HCEC 1CT (cell line): ENCODE measurements around the gene PDLIM4.

ENCODE experiments used
- DNase-seq: peaks from one replicate; pipeline ENCODE4 v3.0.0-alpha.2; 2017

The PDLIM4 gene, protein sequence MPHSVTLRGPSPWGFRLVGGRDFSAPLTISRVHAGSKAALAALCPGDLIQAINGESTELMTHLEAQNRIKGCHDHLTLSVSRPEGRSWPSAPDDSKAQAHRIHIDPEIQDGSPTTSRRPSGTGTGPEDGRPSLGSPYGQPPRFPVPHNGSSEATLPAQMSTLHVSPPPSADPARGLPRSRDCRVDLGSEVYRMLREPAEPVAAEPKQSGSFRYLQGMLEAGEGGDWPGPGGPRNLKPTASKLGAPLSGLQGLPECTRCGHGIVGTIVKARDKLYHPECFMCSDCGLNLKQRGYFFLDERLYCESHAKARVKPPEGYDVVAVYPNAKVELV

GRCh38 chr5:132257131-132258101 is at the start of gene PDLIM4:
Gene PDLIM4, plus strand, starts transcription at chr5:132257696. Its CDS starts 39 bp downstream, at chr5:132257735.
- no peak for DNase-seq

DNA sequence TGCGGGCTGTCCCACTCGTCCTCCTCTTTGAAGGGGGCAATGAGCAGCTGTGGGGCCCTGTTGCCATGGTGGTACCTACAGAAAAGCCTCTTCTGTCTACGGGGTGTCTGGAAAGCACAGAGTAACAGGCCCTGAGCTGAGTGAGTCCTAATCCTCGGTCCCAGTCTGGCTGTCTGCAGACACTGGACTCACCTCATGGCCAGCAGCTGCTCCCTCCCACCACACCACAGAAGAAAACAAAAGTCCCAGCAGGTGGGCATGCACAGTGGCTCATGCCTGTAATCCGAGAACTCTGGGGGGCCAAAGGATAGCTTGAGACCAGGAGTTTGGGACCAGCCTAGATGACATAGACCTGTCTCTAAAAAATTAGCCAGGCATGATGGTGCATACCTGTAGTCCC is 49.7 kb upstream of the PDLIM4 start:
- no peak for DNase-seq

DNA sequence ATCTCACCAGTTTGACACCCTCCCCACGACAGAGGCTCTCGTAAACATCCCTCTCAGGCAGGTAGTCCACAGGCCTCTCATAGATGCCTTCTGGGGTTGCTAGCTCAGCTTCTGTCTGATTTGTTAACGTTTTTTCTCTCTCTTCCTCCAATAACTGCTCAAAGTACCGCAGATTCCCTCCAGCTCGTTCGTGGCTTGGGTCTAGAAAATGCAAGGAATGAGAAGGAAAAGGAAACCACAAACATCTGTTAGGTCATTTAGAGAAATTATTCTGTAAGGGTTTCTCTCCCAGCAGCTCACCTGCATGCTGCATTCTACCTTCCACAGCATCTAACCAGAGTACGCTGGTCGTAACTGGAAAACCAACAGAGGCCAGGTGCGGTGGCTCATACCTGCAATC is 48.4 kb upstream of the PDLIM4 start:
- peak; percentile 6 for DNase-seq

GRCh38 chr5:132209901-132210545 is 47.5 kb upstream of the PDLIM4 start:
- DNase-seq: no peak

GRCh38 chr5:132210944-132211343 is 46.6 kb upstream of the PDLIM4 start:
- no peak for DNase-seq

DNA sequence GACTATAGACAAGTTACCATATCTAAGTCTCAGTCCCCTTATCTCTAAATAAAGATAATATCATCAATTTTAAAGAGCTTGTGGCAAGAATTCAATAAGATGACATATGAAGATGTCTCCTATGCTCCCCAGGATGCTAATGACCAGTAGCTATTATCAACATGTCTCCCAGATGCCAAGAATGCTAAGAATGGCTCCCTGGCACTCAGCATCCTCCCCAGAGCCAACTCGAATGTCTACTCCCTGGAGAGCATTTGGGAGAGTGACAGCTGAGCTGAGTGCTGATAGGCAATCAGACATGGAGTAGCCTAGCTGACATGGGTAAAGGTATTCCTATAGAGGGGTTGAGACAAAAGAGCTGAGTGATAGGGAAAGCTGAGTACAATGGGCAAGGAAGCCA is 45.7 kb upstream of the PDLIM4 start:
- DNase-seq: no peak

DNA sequence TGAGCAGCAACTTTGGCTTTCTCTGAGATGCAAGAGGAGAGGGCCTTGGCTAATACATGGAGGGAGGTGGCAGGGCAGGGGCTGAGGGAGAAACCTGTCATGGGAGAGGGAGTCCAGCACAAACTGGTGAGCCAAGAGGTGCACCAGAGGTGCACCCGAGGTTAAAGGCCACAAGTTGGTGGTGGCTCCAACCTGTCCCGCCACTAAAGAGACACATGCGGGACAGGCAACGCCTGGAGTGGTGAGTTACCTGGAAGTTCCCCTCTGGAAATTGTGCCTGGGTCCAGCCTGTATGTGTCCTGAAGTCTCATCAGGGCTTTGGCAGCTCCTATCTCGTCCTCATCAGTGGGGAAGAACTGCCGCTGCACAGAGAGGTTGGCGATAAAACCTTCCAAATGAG is 43.8 kb upstream of the PDLIM4 start:
- no peak for DNase-seq

DNA sequence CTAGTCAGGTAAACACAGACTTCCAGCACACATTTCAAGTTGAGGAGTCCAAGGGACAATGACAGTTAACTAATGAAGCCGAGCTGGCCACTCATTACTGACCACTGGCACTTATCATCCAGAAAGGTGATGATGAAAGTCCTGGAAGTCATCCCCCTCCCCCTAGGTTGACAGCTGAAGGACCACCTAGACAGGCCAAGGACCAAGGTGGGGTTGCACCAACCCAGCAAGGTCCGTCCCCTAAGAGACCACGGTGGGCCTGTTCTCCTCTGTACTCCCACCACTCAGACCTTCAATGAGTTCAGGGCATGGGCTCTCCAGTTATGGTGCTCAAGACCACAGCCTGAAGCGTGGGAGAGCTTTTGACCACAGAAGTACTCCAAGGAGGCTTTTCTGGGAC is 43.0 kb upstream of the PDLIM4 start:
- no peak for DNase-seq

GRCh38 chr5:132215329-132215728 is 42.2 kb upstream of the PDLIM4 start:
- peak; percentile 98 for DNase-seq

DNA sequence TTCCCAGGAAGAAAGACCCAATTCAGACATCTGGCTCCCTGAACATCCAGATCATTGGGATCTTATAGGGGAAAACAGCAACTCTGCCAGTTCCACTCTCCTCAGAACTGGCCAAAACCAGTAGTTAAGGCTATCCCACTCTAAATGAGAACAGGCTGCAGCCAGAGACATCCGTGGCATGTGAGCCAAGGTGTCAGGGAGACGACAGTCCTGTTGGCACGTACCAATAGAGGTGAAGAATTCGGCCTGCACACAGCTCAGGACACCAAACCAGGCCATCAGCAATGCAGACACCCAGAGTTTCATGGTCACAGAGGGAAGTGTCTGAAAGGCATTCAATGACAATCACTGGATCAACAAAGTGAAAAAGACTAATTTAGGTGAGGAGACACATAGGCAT is 39.2 kb upstream of the PDLIM4 start:
- no peak for DNase-seq

DNA sequence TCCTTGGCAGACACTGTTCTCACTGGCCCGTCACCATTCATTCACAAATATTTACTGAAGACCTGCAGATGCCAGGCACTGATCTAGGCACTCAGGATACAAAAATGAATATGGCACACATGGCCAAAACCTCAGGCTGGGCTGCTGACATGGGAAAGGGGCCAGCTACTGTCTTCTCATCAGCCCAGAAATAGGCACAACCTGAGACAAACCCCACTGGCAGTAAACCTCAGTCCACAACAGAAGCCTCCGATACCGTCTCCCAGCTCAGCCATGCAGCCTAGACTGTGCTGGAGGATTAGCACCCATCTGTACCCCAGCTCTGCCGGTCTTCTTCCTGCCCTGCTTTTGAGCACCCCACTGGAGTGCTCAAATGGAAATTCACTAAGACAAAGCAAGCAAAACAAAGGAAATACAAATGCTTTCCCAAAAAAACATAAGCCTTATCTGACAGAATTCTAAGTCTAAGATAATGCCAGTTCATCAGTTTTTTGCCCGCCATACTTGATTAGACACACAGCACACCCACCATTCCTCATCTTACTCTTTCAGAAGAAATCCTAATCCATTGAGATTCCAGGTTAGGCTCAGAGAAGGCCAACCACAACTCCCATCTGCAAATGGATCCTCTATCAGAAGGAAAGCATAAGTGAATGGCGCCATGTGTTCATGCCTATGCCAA is 38.1 kb upstream of the PDLIM4 start:
- no peak for DNase-seq

DNA sequence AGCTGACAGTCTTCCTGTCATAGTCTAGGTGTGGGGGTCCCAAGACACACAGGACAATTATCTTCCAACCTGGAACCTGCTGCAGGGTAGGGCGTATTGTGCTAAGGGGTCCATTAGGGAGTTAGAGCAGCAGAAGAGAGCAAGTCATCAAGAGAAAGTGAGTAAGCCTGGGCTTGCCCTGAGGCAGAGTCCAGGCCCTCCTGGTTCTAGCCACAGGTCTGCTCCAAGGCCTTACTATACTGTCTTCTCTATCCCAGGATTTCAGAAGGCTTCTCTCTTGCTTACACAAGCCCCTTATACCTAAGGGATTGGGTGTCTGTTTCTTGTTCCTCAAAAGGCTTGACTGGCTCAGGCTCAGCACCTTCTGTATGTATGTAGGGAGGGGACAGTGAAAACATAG is 37.5 kb upstream of the PDLIM4 start:
- DNase-seq: no peak

- DNase-seq: no peak
These were observed 37.0 kb upstream of the PDLIM4 start for GRCh38 chr5:132220491-132220890.

- DNase-seq: peak; percentile 55
These were observed 35.5 kb upstream of the PDLIM4 start for GRCh38 chr5:132221781-132222648.

DNA sequence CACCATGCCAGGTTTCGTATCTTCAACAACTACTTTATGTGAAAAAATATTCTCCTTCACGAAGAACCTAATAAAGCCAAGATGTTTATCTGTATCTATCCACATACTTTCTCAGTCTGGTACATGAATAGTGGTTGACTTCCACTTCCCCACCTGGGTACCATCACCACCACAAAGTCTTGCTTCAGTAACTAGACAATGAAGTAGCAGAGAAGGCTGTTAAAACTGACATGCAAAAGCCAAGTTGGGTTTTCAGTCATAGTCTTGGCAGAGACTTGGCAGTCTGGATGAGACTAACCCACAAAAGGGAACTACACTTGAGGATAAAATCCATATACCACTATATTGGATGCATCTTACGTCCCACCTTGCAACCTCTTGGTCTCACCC is 34.9 kb upstream of the PDLIM4 start:
- no peak for DNase-seq

- no peak for DNase-seq
These were observed 33.6 kb upstream of the PDLIM4 start for GRCh38 chr5:132223861-132224260.

GRCh38 chr5:132224716-132225115 is 32.8 kb upstream of the PDLIM4 start:
- DNase-seq: no peak

DNA sequence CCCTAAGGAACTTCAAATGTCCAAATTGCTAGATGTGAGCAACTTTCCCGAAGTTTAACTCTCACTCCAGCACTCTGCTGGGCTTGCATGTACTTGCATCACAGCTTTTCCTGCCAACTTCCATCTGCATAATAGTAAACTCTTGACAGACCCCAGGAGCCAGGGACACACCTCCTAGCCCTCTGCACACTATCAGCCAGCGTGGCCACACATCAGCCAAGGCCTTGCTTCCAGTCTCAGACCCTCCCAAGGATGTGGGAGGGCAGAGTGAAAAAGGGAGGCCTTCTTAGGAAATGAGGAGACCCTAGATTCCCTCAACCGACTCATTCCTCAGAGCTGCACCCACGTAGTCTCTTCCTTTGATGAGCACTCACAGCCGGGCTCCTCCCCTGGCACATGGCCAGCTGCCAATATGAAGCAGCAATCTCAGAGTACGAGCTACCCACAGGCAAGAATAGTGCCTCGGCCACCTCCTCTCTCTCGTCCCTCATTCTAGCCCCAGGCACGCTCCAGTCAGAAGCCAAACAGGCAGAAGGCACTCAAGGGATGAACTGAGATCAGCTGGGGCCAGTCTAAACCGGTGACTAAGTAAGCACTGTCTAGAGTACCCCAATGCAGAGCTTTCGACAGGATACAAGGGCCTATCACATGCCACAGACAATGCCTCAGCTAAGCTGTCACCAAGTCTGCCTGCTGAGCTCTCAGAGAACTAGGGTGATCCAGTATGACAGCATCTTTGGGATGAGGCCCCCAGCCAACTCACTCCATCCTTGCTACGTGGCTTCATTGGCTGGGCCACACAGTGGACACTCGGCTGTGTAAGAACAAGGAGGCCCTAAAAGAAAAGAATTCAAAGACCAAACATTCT is 32.1 kb upstream of the PDLIM4 start:
- peak; percentile 75 for DNase-seq

DNA sequence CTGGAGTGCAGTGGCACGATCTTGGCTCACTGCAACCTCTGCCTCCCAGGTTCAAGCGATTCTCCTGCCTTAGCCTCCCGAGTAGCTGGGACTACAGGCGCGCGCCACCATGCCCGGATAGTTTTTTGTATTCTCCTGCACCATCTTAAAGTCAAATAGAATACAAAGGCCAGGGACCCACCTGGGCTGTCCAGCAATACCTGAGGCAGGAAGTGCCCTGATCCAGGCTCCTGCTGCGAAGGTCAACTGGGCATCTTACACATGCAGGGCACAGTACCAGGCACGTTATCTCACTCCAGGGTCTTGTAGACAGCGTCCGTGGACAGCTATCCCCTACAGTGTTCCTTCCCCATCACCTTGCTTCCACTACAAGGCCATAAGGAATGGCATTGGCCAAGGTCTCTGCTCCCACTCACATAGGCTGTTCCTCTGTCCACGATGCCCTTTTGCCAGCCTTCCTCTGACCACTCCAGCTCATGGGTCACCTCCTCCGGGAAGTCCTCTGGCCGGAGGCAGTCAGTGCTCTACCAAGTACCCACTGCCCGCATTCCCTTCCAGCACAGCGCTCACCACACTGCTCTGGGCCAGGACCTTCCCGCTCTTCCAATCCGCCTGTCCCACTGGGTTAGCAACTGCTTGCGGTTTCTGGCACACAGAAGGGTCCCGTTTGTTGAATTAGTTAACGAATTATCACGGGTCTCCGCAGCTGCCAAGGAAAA is 30.8 kb upstream of the PDLIM4 start:
- no peak for DNase-seq

- DNase-seq: no peak
These were observed 30.3 kb upstream of the PDLIM4 start for GRCh38 chr5:132227235-132227484.
